Brain microvascular endothelial cell (primary cell): Measurements from ENCODE around the gene PLGRKT.
A peak's percentile ranks its signal among the peaks of the same experiment; 100 is the strongest.
"Not testable (repeated sequence)": the region's sequence is repeated elsewhere in the genome, so short reads cannot be mapped to it uniquely, and the experiment has no call there.

Source experiments
- DNase-seq: peaks from one replicate; pipeline ENCODE4 v3.0.0-alpha.2; 2020
- H3K27ac ChIP-seq: fragments of 250-450 bp; sonication (Bioruptor Pico); 2 replicates; pipeline ENCODE4 v1.5.1; 2020; ENCODE audit warnings: mild to moderate bottlenecking, moderate library complexity
- H3K27me3 ChIP-seq: fragments of 250-450 bp; sonication (Bioruptor Pico); replicated peaks from 2 replicates; pipeline ENCODE4 v1.5.1; 2020; ENCODE audit warnings: mild to moderate bottlenecking
- H3K36me3 ChIP-seq: fragments of 250-450 bp; sonication (Bioruptor Pico); replicated peaks from 2 replicates; pipeline ENCODE4 v1.5.1; 2020; ENCODE audit warnings: mild to moderate bottlenecking
- H3K4me3 ChIP-seq: 2 replicates; pipeline ENCODE4 v1.5.1; 2011; ENCODE audit warnings: low read depth, mild to moderate bottlenecking, control low read depth, low read length, moderate library complexity
- CTCF ChIP-seq: IDR thresholded peaks from 2 replicates; pipeline ENCODE4 v1.5.1; 2011; ENCODE audit warnings: low read depth, mild to moderate bottlenecking, moderate library complexity, low read length, control low read depth, inconsistent platforms; ENCODE audit errors: missing control alignments
- in situ Hi-C: cut with HindIII; loops from 2 replicates; pipeline ENCODE4 v1.10.0; 2017; ENCODE audit warnings: low sequenced_read_pairs, low pct_ligation_motif_present

Gene PLGRKT

GRCh38 chr9:5445886-5446285, 8.2 kb upstream of the PLGRKT start:
- H3K27ac ChIP-seq = no peak overlapping the region
- in situ Hi-C loops = loop anchor here (25.0 kb wide), 1 partner anchor 141 kb away; no protein-coding TSS in a partner anchor
- no peaks in the 10 kb centered on the region for H3K36me3 ChIP-seq
- DNase-seq = no peak
- no peak for TF ChIP-seq CTCF
- no peak overlapping the region for H3K4me3 ChIP-seq
- H3K27me3 ChIP-seq = no peaks in the 10 kb centered on the region

GRCh38 chr9:5445096-5445495, 7.4 kb upstream of the PLGRKT start:
- not testable (repeated sequence) for H3K27me3 ChIP-seq, H3K4me3 ChIP-seq, DNase-seq, H3K36me3 ChIP-seq, H3K27ac ChIP-seq
- in situ Hi-C loops = loop anchor here (25.0 kb wide), 1 partner anchor 142 kb away; no protein-coding TSS in a partner anchor

GRCh38 chr9:5443850-5444249, 6.1 kb upstream of the PLGRKT start:
- H3K27ac ChIP-seq = no peak overlapping the region
- H3K4me3 ChIP-seq = no peak overlapping the region
- in situ Hi-C loops = loop anchor here (25.0 kb wide), 1 partner anchor 143 kb away; no protein-coding TSS in a partner anchor
- H3K36me3 ChIP-seq = no peaks in the 10 kb centered on the region
- no peaks in the 10 kb centered on the region for H3K27me3 ChIP-seq
- no peak for DNase-seq
- TF ChIP-seq CTCF = no peak

- Histone ChIP-seq H3K4me3 (no peak overlapping the region), H3K27ac (no peak overlapping the region), H3K36me3 (no peaks in the 10 kb centered on the region), H3K27me3 (no peaks in the 10 kb centered on the region)
- DNase-seq = peak; percentile 41
- peak; percentile 65 for TF ChIP-seq CTCF
- in situ Hi-C loops = loop anchor here (25.0 kb wide), 1 partner anchor 145 kb away; no protein-coding TSS in a partner anchor
Observed at GRCh38 chr9:5442400-5443011, 4.8 kb upstream of the PLGRKT start.

GRCh38 chr9:5441043-5441442, 3.3 kb upstream of the PLGRKT start:
- DNase-seq = peak; percentile 58

GRCh38 chr9:5440426-5440825, 2.7 kb upstream of the PLGRKT start:
- no peak overlapping the region for H3K4me3 ChIP-seq
- no peak for TF ChIP-seq CTCF
- in situ Hi-C loops = loop anchor here (25.0 kb wide), 1 partner anchor 147 kb away; no protein-coding TSS in a partner anchor
- DNase-seq = no peak
- no peaks in the 10 kb centered on the region for H3K36me3 ChIP-seq
- H3K27me3 ChIP-seq = no peaks in the 10 kb centered on the region
- H3K27ac ChIP-seq = no peak overlapping the region

More at GRCh38 chr9:5441043-5441442, 3.3 kb upstream of the PLGRKT start:
- in situ Hi-C loops = loop anchor here (25.0 kb wide), 1 partner anchor 146 kb away; no protein-coding TSS in a partner anchor
- H3K4me3 ChIP-seq = no peak overlapping the region
- H3K36me3 ChIP-seq = no peaks in the 10 kb centered on the region
- no peaks in the 10 kb centered on the region for H3K27me3 ChIP-seq
- TF ChIP-seq CTCF = no peak
- H3K27ac ChIP-seq = no peak overlapping the region
